Choroid plexus epithelial cell (primary cell): Measurements from ENCODE around the gene TERT.
A peak's percentile ranks its signal among the peaks of the same experiment; 100 is the strongest.
"Not testable (repeated sequence)": the region's sequence is repeated elsewhere in the genome, so short reads cannot be mapped to it uniquely, and the experiment has no call there.

ENCODE experiments used
- DNase-seq: peaks from one replicate; pipeline ENCODE4 v3.0.0-alpha.2; 2010; ENCODE audit warnings: low read depth
- H3K4me3 ChIP-seq: 2 replicates; pipeline ENCODE4 v1.5.1; 2011; ENCODE audit warnings: low read depth, mild to moderate bottlenecking, control low read depth, low read length, moderate library complexity
- TF ChIP-seq, protein P1 (sequence below): conservative IDR thresholded peaks from 2 replicates; pipeline ENCODE4 v1.5.1; 2011; ENCODE audit warnings: low read depth, mild to moderate bottlenecking, control low read depth, inconsistent platforms, low read length, moderate library complexity

TERT gene

DNA sequence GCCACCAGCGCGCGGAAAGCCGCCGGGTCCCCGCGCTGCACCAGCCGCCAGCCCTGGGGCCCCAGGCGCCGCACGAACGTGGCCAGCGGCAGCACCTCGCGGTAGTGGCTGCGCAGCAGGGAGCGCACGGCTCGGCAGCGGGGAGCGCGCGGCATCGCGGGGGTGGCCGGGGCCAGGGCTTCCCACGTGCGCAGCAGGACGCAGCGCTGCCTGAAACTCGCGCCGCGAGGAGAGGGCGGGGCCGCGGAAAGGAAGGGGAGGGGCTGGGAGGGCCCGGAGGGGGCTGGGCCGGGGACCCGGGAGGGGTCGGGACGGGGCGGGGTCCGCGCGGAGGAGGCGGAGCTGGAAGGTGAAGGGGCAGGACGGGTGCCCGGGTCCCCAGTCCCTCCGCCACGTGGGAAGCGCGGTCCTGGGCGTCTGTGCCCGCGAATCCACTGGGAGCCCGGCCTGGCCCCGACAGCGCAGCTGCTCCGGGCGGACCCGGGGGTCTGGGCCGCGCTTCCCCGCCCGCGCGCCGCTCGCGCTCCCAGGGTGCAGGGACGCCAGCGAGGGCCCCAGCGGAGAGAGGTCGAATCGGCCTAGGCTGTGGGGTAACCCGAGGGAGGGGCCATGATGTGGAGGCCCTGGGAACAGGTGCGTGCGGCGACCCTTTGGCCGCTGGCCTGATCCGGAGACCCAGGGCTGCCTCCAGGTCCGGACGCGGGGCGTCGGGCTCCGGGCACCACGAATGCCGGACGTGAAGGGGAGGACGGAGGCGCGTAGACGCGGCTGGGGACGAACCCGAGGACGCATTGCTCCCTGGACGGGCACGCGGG is at the start of gene TERT:
TERT (minus strand) TSS at position 234 of the 815 bp plus-strand sequence; CDS start at position 155, 79 bp downstream.
- no peak for DNase-seq
- no peak within 1 kb of the TSS for H3K4me3 ChIP-seq
- TF ChIP-seq, protein P1, sequence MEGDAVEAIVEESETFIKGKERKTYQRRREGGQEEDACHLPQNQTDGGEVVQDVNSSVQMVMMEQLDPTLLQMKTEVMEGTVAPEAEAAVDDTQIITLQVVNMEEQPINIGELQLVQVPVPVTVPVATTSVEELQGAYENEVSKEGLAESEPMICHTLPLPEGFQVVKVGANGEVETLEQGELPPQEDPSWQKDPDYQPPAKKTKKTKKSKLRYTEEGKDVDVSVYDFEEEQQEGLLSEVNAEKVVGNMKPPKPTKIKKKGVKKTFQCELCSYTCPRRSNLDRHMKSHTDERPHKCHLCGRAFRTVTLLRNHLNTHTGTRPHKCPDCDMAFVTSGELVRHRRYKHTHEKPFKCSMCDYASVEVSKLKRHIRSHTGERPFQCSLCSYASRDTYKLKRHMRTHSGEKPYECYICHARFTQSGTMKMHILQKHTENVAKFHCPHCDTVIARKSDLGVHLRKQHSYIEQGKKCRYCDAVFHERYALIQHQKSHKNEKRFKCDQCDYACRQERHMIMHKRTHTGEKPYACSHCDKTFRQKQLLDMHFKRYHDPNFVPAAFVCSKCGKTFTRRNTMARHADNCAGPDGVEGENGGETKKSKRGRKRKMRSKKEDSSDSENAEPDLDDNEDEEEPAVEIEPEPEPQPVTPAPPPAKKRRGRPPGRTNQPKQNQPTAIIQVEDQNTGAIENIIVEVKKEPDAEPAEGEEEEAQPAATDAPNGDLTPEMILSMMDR, result no peak

DNA sequence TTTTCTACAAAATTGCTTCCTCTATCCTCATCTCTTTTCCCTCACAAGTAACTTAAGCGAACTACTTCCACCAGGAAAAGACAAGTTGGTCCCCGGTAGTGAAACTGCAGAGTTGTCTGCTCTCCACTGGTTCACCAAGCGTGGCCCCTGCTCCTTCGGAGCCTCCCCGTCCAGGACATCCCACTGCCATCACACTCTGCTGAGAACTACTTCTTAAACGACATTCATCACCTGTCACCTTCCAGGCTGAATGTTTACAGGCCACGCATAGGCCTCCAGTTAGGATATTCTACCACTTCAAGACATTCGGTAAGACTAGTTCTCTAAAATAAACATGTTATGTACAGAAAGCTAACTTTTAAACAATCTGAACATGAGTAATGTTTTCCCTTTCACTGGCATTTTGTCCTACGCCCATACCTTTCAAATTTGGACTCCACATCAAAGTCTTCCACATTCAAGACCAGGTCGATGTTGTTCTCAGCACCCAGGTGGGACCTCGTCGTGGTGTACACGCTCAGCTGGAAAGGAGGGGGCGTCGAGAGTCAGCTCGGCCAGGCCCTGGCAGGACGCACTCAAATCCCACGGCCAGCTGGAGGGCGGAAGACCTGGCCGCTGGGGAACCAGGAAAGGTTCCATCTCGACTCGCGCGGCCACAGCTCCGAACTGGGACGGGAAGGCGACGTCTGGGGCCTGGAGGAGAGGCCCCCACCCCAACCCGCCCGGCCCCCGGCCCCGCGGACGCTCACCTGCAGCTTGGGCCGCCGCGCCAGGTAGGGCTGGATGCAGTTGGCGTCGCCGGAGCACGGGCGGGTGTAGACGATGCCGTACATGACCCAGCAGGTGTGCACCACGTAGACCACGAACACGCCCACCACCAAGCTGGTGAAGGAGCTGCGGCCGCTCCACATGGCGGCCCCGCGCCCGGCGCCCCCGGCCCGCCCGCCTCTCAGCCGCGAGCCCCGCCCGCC is 49.3 kb upstream of the TERT start:
- peak; percentile 27 for DNase-seq
- TF ChIP-seq, protein P1, result no peak
- peak overlapping the region; percentile 86 for H3K4me3 ChIP-seq

DNA sequence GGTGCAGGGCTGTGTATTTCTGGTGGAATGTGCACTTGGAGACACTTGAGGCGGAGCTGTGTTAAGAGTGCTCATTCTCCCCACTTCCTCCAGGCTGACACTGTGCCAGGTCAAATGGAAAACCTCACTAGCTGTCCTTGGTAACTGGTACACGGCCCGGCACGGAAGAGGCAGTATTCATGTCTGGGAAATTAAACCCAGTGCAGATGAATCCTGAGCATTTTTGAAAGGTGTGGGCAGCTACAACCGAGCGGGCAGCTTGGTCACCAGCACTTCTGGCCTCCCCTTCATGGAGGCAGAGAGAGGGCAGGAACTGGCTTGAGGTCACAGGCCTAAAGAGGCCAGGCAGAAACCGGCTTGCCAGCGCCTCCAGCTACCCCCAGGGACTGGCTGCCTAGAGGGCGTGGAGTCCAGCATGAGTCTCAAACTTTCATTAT is 48.5 kb upstream of the TERT start:
- H3K4me3 ChIP-seq, result no peak overlapping the region
- TF ChIP-seq, protein P1, result no peak
- no peak for DNase-seq

DNA sequence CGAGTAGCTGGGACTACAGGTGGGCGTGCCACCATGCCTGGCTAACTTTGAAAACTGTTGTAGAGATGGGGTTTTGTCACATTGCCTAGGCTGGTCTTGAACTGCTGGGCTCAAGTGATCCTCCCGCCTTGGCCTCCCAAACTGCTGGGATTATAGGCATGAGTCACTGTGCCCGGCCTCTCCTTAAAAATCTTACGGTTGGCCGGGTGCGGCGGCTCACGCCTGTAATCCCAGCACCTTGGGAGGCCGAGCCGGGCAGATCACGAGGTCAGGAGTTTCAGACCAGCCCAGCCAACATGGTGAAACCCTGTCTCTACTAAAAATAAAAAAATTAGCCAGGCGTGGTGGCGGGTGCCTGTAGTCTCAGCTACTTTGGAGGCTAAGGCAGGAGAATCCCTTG is 47.8 kb upstream of the TERT start:
- DNase-seq, H3K4me3 ChIP-seq: not testable (repeated sequence)

DNA sequence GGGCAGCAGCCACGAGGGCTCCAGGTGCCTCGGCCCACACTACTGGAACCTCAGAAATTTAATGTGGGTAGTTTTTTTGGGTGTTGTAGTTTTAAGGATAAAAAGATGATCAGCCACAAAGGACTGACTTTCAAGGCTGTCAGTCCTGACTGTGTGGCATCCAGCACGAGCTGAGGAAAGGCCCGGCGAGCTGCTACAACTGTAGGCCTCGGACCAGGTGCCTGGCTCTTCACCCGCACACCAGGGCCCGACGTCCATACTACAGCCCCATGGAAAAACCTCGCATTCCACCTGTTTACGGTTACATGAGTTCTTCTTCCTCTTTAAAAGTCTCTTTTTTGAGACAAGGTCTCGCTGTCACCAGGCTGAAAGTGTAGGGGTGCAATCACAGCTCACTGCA is 47.4 kb upstream of the TERT start:
- no peak for DNase-seq
- TF ChIP-seq, protein P1, result no peak
- no peak overlapping the region for H3K4me3 ChIP-seq

DNA sequence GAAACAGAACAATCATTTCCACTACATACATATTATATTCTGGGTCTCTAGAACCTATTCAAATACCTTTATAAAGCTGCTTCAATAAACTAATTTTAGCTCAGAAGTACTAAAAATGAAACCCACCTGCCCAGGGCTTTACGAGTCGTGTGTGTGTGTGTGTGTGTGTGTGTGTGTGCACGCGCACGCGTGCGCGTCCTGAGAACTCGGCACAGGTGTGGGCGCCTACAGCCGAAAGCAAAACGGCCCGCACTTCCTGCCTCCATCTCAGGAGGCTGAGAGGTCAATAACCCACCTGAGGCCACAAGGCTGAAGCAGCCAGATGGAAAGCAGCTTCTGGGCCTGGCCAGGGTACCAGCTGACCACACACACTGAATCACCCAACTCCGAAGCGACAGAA is 47.0 kb upstream of the TERT start:
- no peak overlapping the region for H3K4me3 ChIP-seq
- DNase-seq, result no peak
- TF ChIP-seq, protein P1, result no peak

DNA sequence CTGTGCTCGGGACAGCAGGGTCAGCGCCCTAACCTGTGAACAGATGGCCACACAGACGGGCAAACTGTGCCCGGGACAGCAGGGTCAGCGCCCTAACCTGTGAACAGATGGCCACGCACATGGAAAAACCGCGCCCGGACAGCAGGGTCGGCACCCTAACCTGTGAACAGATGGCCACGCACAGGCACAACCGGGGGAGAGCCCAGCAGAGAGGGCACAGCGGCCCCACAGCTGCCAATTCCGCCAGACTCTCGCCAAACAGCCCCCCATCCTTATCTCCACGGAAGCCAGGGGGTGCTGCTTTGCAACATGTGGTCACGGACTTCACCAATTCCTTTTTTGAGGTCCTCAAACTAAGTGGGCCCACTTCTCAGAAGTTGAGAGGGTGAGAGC is 44.9 kb upstream of the TERT start:
- H3K4me3 ChIP-seq, DNase-seq: not testable (repeated sequence)

DNA sequence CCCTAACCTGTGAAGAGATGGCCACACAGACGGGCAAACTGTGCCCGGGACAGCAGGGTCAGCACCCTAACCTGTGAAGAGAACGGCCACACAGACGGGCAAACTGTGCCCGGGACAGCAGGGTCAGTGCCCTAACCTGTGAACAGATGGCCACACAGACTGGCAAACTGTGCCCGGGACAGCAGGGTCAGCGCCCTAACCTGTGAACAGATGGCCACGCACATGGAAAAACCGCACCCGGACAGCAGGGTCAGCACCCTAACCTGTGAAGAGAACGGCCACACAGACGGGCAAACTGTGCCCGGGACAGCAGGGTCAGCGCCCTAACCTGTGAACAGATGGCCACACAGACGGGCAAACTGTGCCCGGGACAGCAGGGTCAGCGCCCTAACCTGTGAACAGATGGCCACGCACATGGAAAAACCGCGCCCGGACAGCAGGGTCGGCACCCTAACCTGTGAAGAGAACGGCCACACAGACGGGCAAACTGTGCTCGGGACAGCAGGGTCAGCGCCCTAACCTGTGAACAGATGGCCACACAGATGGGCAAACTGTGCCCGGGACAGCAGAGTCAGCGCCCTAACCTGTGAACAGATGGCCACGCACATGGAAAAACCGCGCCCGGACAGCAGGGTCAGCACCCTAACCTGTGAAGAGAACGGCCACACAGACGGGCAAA is 44.4 kb upstream of the TERT start:
- H3K4me3 ChIP-seq, DNase-seq: not testable (repeated sequence)
